HL-60 (cell line): ENCODE measurements around the gene AMBP.

Experiments
- DNase-seq, 2 experiments: peaks; one replicate each; pipeline ENCODE4 v3.0.0-alpha.2; 2010 to 2020; ENCODE audit warnings: low read depth in 1 of 2, low spot score in 1 of 2
- H3K27ac ChIP-seq: fragments of 250-450 bp; sonication (Bioruptor Pico); replicated peaks from 2 replicates; pipeline ENCODE4 v1.5.1; 2020; ENCODE audit warnings: mild to moderate bottlenecking, moderate library complexity
- H3K27me3 ChIP-seq: fragments of 250-450 bp; sonication (Bioruptor Pico); 2 replicates; pipeline ENCODE4 v1.5.1; 2021; ENCODE audit warnings: mild to moderate bottlenecking, moderate library complexity; ENCODE audit not compliant: insufficient read depth, poor library complexity, severe bottlenecking
- H3K4me3 ChIP-seq: replicated peaks from 2 replicates; pipeline ENCODE4 v1.5.1; 2011; ENCODE audit warnings: mild to moderate bottlenecking, control low read depth, low read length; ENCODE audit not compliant: insufficient read depth
- GABPA ChIP-seq: IDR thresholded peaks from 2 replicates; pipeline ENCODE4 v1.6.1; 2012; ENCODE audit warnings: low read depth
- POLR2AphosphoS5 ChIP-seq: IDR thresholded peaks from 2 replicates; pipeline ENCODE4 v1.6.1; 2012; ENCODE audit warnings: low read depth
- SPI1 ChIP-seq: IDR thresholded peaks from 2 replicates; pipeline ENCODE4 v1.6.1; 2012; ENCODE audit warnings: low read depth, mild to moderate bottlenecking, borderline replicate concordance
- TF ChIP-seq, protein P1 (sequence below): IDR thresholded peaks from one replicate; pipeline ENCODE4 v1.5.1; 2011; ENCODE audit warnings: low read length, control low read depth, inconsistent platforms; ENCODE audit not compliant: insufficient read depth
- TF ChIP-seq, protein P2 (sequence below): IDR thresholded peaks from 2 replicates; pipeline ENCODE4 v1.6.1; 2012; ENCODE audit warnings: low read depth; ENCODE audit not compliant: insufficient replicate concordance

AMBP gene

DNA sequence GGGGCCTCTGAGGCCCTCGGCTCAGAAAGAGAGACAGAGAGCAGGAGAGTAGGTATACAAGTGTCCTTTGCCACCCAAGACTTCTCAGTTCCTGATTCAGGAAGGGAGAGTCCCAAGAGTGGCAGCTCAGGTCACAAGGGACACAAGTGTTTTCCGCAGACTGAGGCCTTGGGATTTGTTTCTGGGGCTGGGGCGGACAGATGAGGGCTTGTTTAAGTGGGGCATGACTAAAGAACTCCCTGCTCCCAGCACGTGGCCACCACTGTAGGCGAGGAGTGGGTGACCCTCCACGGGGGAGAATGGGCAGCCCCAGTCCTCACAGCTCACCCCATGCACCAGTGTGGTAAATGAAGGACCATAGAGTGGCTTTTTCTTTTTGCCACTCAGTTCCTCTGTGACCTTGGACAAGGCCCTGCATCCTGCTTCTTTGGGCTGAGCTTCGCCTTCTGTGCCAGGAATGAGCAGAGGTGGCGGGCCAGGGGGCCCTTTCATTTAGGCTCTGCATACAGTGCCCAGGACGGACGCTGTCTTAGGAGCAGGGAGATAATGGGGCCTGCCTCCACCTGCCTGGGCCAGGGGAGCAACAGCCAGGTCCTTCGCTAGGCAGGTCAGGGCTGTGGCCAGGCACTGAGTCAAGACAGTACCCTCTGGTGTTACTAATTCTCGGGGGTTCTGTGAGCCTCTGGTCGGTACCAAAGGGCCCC lies 50.8 kb downstream of the AMBP start:
- H3K4me3 ChIP-seq = no peak overlapping the region
- no peaks in the 10 kb centered on the region for H3K27me3 ChIP-seq
- no peak overlapping the region for H3K27ac ChIP-seq
- no peak for TF ChIP-seq GABPA
- no peak for TF ChIP-seq POLR2AphosphoS5
- TF ChIP-seq SPI1 = no peak
- no peak for DNase-seq

DNA sequence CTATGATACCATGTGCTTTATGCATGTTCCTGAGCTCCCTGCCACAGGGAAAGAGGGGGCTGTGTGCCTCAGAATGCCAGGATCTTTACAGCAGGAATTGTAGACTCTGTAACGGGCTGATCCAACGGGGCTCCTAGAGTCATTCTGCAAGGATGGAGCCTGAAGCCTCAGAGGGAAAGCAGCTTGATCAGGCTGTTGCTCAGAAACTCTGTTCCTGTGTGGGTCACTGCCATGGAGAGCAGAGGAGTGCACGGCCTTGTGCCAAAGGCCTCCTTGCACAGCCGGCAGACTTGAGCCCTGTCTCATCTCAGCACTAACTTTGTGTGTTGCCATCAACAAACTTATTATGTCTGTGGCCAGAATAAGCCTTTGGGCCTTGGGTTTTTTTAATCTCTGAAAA lies 51.8 kb downstream of the AMBP start:
- Histone ChIP-seq H3K27ac (no peak overlapping the region), H3K27me3 (no peaks in the 10 kb centered on the region), H3K4me3 (no peak overlapping the region)
- DNase-seq = no peak
- TF ChIP-seq POLR2AphosphoS5 (no peak), GABPA (no peak), SPI1 (no peak)
- TF ChIP-seq, protein P1, sequence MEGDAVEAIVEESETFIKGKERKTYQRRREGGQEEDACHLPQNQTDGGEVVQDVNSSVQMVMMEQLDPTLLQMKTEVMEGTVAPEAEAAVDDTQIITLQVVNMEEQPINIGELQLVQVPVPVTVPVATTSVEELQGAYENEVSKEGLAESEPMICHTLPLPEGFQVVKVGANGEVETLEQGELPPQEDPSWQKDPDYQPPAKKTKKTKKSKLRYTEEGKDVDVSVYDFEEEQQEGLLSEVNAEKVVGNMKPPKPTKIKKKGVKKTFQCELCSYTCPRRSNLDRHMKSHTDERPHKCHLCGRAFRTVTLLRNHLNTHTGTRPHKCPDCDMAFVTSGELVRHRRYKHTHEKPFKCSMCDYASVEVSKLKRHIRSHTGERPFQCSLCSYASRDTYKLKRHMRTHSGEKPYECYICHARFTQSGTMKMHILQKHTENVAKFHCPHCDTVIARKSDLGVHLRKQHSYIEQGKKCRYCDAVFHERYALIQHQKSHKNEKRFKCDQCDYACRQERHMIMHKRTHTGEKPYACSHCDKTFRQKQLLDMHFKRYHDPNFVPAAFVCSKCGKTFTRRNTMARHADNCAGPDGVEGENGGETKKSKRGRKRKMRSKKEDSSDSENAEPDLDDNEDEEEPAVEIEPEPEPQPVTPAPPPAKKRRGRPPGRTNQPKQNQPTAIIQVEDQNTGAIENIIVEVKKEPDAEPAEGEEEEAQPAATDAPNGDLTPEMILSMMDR = no peak
- TF ChIP-seq, protein P2, sequence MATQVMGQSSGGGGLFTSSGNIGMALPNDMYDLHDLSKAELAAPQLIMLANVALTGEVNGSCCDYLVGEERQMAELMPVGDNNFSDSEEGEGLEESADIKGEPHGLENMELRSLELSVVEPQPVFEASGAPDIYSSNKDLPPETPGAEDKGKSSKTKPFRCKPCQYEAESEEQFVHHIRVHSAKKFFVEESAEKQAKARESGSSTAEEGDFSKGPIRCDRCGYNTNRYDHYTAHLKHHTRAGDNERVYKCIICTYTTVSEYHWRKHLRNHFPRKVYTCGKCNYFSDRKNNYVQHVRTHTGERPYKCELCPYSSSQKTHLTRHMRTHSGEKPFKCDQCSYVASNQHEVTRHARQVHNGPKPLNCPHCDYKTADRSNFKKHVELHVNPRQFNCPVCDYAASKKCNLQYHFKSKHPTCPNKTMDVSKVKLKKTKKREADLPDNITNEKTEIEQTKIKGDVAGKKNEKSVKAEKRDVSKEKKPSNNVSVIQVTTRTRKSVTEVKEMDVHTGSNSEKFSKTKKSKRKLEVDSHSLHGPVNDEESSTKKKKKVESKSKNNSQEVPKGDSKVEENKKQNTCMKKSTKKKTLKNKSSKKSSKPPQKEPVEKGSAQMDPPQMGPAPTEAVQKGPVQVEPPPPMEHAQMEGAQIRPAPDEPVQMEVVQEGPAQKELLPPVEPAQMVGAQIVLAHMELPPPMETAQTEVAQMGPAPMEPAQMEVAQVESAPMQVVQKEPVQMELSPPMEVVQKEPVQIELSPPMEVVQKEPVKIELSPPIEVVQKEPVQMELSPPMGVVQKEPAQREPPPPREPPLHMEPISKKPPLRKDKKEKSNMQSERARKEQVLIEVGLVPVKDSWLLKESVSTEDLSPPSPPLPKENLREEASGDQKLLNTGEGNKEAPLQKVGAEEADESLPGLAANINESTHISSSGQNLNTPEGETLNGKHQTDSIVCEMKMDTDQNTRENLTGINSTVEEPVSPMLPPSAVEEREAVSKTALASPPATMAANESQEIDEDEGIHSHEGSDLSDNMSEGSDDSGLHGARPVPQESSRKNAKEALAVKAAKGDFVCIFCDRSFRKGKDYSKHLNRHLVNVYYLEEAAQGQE = no peak

DNA sequence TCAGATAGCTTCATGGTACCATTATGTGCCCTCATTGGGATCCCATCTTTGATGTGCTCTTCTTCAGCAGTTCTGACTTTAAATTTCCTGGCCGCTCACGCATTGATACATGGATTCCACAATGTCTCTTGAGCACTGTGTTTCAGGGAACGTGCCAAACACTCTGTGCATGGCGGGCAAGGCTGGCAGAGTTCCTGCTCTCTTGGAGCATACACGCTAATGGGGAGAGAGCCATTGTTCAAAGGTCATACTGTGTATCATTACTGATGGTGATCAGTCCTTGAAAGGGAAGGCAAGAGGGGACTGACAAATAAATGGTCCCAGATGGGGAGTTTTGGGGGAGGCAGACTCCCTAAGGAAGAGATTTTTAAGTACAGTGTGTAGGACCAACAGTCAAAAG lies 52.3 kb downstream of the AMBP start:
- no peak for DNase-seq
- TF ChIP-seq POLR2AphosphoS5 (no peak), SPI1 (no peak)
- TF ChIP-seq, protein P1 = no peak
- TF ChIP-seq, protein P2 = no peak
- Histone ChIP-seq H3K27ac (no peak overlapping the region), H3K27me3 (no peaks in the 10 kb centered on the region), H3K4me3 (no peak overlapping the region)

DNA sequence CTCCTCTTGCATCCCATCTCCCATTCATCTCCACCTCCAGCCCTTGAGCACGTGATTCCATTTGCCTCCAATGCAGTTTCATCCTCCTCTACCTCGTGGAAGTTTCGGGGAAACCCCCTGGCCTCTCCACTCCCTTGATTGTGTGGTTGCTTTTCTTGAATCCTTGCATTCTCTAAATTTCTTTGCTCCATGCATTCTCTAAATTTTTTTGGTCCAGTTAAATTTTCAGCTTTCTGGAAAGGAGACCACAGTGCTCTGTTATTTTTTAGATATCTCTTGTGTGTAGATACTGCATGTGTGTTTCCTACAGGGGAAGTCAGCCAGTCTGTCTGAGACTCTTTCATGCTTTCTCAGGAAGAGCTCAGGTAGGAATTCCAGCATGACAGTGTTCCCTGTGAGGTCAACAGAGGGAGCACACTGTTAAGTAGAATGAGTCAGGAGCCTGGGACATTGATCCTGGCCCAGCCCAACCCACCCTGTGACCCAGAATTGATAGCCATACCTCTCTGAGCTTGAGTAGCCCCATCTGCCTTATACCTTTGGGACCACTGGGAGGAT lies 52.8 kb downstream of the AMBP start:
- Histone ChIP-seq H3K27ac (no peak overlapping the region), H3K4me3 (no peak overlapping the region), H3K27me3 (no peaks in the 10 kb centered on the region)
- TF ChIP-seq GABPA = no peak
- TF ChIP-seq SPI1 = no peak
- TF ChIP-seq, protein P2 = no peak
- TF ChIP-seq POLR2AphosphoS5 = no peak
- TF ChIP-seq, protein P1 = no peak
- no peak for DNase-seq
